ENCODE data around the gene PGLYRP4.

- TF ChIP-seq CTCF (IDR thresholded peaks at IDR 0.05; ENCODE audit: low read length) (no peak), EZH2 (IDR thresholded peaks at IDR 0.05; ENCODE audit: borderline replicate concordance, low read length) (no peak)
Measured at GRCh38 chr1:153306303-153307220, 42.1 kb downstream of the PGLYRP4 start.

All from OCI-LY1 (cell line).